ENCODE measurements around the gene ATP8A2.

- TF ChIP-seq CTCF (IDR thresholded peaks at IDR 0.05) (no peak), POLR2A (IDR thresholded peaks at IDR 0.05) (no peak)
These were observed 336.5 kb downstream of the ATP8A2 start for GRCh38 chr13:25708268-25708667.
